ENCODE measurements around the gene MBD3.
"Not testable (repeated sequence)": the region's sequence is repeated elsewhere in the genome, so short reads cannot be mapped to it uniquely, and the experiment has no call there.

Gene MBD3

DNA sequence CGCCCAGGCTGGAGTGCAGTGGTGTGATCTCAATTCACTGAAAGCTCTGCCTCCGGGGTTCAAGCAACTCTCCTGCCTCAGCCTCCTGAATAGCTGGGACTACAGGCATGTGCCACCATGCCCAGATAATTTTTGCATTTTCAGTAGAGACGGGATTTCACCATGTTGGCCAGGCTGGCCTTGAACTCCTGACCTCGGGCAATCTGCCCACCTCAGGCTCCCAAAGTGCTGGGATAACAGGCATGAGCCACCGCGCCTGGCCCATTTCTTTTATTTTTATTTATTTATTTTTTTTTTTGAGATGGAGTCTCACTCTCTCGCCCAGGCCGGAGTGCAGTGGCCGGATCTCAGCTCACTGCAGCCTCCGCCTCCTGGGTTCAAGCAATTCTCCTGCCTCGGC is 52.9 kb downstream of the MBD3 start:
- not testable (repeated sequence) for DNase-seq (ENCODE audit: low spot score)

GRCh38 chr19:1538978-1539377 is 53.7 kb downstream of the MBD3 start:
- no peak for DNase-seq (ENCODE audit: low spot score)

DNA sequence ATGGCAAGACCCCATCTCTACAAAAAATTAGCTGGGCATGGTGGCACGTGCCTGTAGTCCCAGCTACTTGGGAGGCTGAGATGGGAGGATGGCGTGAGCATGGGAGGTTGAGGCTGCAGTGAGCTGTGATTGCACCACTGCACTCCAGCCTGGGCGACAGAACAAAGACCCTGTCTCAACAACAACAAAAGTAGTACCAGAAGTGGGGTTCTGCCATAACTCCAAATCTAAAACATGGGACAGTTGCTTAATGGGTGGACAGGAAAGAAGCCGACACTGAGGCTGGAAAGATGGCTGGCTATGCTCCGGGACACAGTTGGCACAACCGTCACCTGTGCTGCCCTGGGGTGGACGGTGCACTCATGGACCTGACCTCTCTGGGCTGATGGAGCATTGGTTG is 57.0 kb downstream of the MBD3 start:
- not testable (repeated sequence) for DNase-seq (ENCODE audit: low spot score)

GRCh38 chr19:1534972-1535371 is 57.7 kb downstream of the MBD3 start:
- no peak for DNase-seq (ENCODE audit: low spot score)

DNA sequence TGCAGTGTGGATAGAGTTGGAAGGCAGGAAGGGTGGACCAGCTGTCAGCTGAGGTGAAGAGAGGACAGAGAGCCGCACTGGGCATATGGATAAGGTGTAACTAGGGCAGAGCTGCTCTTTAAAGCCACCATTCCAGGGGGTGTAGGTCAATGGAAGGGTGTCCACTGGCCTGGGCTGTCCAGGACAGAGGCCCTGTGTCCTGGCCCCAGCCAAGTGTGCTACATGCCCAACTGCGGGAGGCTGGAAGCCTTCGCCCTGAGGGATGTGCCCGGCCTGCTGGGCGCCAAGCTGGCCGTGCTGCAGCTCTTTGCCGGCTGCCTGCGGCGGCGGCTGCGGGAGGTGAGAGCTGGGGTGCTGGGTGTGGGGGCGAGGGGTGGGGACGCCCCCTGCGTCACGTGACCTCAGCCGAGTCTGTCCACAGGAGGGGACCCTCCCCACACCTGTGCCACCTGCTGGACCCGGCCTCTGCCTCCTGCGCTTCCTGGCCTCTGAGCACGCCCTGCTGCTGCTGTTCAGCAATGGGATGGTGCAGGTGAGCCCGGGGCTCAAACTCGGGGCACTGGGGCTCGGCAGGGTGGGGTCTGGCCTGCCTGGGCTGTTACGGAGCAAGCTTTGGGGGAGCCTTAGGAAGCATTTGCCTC is 59.0 kb downstream of the MBD3 start:
- no peak for DNase-seq (ENCODE audit: low spot score)

GRCh38 chr19:1532003-1532402 is 60.7 kb downstream of the MBD3 start:
- DNase-seq (ENCODE audit: low spot score), result no peak

- no peak for DNase-seq (ENCODE audit: low spot score)
Measured at GRCh38 chr19:1531587-1531986, 61.1 kb downstream of the MBD3 start.

- not testable (repeated sequence) for DNase-seq (ENCODE audit: low spot score)
Measured at GRCh38 chr19:1530856-1531255, 61.8 kb downstream of the MBD3 start.

- no peak for DNase-seq (ENCODE audit: low spot score)
Measured at GRCh38 chr19:1529430-1529816, 63.2 kb downstream of the MBD3 start.

- DNase-seq (ENCODE audit: low spot score), result no peak
Measured at GRCh38 chr19:1528596-1529429, 63.9 kb downstream of the MBD3 start.

- DNase-seq (ENCODE audit: low spot score), result no peak
Measured at GRCh38 chr19:1527650-1528309, 64.9 kb downstream of the MBD3 start.

GRCh38 chr19:1526979-1527649 is 65.6 kb downstream of the MBD3 start:
- no peak for DNase-seq (ENCODE audit: low spot score)

DNA sequence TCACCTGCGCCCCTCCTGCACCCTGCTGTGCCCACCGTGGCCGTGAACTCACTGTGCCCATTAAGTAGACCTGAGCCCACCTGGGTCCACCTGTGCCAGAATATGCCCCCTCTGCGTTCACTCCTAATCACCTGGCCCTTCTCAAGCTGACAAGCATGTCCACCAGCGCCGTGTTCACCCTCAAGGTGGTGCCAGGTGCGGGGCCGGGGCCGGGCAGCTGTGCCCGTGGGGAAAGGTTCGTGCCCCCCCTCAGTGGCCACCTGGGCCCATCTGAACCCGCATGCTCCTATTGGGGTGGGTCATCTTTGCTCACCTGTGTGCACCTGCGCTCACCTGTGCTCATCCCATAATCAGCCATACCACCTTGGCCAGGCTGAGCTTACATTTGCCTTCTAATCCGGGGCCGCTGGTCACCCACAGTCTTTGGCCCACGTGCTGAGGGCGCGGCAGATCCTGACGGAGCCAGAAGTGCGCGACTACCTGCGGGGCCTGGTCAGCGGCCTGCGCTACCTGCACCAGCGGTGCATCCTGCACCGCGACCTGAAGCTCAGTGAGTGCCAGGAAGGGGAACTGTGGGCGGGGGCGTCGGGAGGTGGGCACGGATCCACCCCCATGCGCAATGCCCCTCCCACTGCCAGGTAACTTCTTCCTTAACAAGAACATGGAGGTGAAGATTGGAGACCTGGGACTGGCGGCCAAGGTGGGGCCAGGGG is 66.4 kb downstream of the MBD3 start:
- DNase-seq (ENCODE audit: low spot score), result no peak

- DNase-seq (ENCODE audit: low spot score), result no peak
Measured at GRCh38 chr19:1525343-1525742, 67.3 kb downstream of the MBD3 start.

DNA sequence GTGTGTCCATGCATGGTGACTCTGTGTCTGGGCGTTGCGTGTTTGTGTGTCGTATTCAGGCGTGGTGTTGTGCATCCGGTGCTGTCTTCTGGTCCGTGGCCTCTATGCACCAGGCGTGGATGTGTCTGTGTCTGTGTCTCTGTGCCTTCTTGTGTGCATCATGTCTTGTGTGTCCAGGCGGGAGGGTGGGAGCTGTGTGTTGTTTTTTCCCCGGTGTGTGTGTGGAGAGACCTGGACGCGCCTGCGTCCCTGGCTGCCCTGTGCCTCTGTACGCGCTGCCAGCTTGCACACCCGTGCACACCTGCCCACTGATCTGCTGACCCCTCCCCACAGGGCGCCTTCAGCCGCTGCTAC is 67.7 kb downstream of the MBD3 start:
- no peak for DNase-seq (ENCODE audit: low spot score)

GRCh38 chr19:1524287-1524971 is 68.2 kb downstream of the MBD3 start:
- no peak for DNase-seq (ENCODE audit: low spot score)

Small RNA genes lying within 50 kb of the gene (small RNA-seq; reads per million reads assigned to genes)
- 0 reads per million in 2 experiments for gene AC005943.2
- 0 reads per million in 2 experiments for gene RN7SL477P
- 0 to 0.04 reads per million in 2 experiments for gene RNU6-1223P
